ENCODE data around the gene FAM156A. TPM values are rescaled to one million over a fixed set of nuclear protein-coding genes. Genes with fewer than 3 reads are reported as not detected.
"Not testable (repeated sequence)": the region's sequence is repeated elsewhere in the genome, so short reads cannot be mapped to it uniquely, and the experiment has no call there.

FAM156A gene
- total and polyA plus RNA-seq, 8 donors = 17.3 to 50.2 (median 41.0) TPM

DNA sequence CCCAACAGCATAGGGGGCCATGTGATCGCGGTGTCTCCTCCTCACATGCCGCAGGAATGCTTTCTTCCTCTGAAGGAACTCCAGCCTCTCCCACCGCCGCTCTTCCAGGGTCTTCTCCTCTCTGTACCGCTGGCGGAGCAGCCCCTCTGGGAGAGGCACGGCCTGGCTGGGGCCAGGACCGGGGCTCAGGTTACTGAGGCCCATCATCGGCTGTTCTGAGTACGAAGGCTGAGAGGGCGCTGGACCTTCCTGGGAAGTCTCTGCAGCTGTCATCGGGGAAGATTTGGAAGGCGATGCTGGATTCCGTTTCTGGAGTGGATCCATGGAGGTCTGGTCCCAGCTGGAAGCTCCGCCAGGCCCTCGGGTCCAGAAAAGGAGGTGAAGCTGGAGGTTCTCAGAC is 10.1 kb downstream of the FAM156A start:
- ATAC-seq = not testable (repeated sequence)

DNA sequence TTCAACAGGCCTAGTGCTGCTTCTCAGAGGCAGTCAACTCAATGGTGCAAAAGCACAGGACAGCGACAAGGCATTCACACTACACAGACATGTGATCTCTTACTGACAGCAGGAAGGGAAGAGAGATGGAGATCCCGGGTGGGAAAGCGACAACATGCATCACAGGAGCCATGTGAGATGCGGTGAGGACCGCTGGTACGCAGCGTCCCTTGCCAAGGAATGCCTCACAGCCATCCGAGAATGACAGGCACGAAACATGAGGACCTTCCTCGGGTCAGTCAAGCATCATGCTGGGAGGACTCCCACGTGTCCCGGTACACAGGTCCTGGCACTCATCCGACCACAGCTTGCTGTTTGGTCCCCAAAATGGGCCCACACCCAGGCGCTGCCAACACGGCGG is 10.8 kb downstream of the FAM156A start:
- DNase-seq; H3K36me3 ChIP-seq; ATAC-seq; H3K4me3 ChIP-seq; H3K27me3 ChIP-seq; intact Hi-C loops (cut with DNase I); H3K4me1 ChIP-seq; H3K27ac ChIP-seq; H3K9me3 ChIP-seq: not testable (repeated sequence)

More for the DNA sequence above, 10.1 kb downstream of the FAM156A start:
- H3K9me3 ChIP-seq; H3K36me3 ChIP-seq; H3K4me3 ChIP-seq; H3K27ac ChIP-seq; H3K27me3 ChIP-seq; H3K4me1 ChIP-seq; intact Hi-C loops (cut with DNase I); DNase-seq: not testable (repeated sequence)

DNA sequence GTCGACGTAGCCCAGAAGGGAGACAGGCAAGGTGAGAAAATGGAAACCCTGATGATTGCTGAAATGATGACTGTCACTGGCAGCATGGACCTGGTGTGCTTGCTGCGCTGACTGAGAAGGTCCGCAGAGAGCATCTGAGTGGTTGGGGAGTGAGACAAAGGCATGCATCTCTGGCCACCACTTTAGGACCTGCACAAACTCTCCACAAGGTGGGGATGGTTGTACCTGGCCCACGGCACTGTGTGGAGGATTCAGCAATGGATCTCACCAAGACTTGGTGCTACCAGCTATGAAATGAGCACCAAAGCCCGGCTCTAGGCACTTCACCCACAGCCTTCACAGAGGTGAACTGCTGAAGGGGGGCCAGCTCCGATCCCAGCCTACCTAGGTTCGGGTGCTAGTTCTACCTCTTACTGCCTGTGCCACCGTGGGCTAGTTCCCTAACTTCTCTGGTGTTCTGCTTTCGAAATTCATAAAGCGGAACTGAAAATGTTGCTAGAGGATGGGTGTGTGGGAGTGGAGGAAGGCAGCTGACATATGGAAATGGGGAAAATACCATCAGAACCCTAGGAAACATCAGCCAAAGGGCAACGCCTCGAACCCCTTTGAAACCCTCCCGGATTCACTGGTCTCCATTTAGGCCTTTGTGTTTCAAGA is 12.4 kb downstream of the FAM156A start:
- H3K27ac ChIP-seq; H3K4me3 ChIP-seq; H3K4me1 ChIP-seq; H3K9me3 ChIP-seq; H3K27me3 ChIP-seq; DNase-seq; intact Hi-C loops (cut with DNase I); H3K36me3 ChIP-seq: not testable (repeated sequence)
- ATAC-seq = peak; percentile 41

DNA sequence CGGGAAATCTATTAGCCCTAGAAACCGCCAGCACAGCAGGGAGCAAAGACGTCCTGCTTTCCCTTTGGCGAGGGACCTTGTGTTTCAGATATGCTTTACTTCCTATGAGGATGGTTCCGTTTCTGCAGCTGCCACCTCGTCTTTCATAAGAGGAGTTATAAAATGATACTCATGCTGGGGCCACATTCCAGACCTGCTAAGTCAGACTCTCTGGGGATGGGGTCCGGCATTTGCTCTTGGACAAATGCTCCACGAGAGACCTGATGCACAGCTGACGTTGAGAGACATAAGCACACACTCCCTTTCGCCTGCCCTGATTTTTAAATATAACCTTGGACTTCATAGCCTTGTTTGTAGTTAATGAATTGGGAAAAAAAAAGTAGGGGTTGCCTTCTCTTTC is 16.6 kb downstream of the FAM156A start:
- H3K9me3 ChIP-seq; intact Hi-C loops (cut with DNase I); H3K27ac ChIP-seq; H3K27me3 ChIP-seq; H3K36me3 ChIP-seq; H3K4me1 ChIP-seq; ATAC-seq; DNase-seq; H3K4me3 ChIP-seq: not testable (repeated sequence)

DNA sequence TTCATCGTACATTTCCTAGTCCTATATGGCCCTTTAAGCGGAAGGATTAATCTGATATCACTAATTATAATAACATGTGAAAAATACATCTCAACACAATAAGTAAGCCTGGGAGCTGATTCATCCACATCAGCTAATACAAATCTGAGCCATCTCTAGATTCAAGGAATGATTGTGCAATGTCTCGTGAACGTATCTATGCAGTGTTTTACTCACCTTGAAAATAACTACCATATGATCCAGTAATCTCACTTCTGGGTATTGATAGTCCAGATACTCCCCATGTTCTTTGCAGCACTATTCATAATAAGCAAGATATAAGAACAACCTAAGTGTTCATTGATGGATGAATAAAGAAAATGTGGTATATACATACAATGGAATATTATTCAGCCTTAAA is 17.6 kb downstream of the FAM156A start:
- not testable (repeated sequence) for ATAC-seq

DNA sequence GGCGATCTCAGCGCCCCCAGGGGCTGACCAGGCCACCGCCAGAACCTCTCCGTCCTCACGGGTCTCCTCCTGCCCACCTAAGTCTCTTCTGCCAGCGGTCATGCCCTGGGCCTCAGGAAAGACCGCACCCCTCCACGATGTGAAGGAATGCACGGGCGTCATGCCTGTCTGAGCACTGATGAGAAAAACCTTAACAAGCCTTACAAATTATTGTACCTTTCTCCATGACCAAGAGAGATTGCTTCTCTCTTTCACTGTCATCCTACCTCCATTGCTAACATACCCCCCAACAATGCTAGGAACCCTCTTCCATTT is 22.9 kb downstream of the FAM156A start:
- intact Hi-C loops (cut with DNase I); H3K4me1 ChIP-seq; H3K27me3 ChIP-seq; H3K36me3 ChIP-seq; DNase-seq; H3K9me3 ChIP-seq: not testable (repeated sequence)
- ATAC-seq = peak; percentile 15
- H3K27ac ChIP-seq = peak overlapping the region; percentile 91 to 96
- H3K4me3 ChIP-seq = peak overlapping the region; percentile 27 to 45

More for the DNA sequence above, 17.6 kb downstream of the FAM156A start:
- H3K27ac ChIP-seq; H3K4me3 ChIP-seq; DNase-seq; intact Hi-C loops (cut with DNase I); H3K27me3 ChIP-seq; H3K9me3 ChIP-seq; H3K36me3 ChIP-seq; H3K4me1 ChIP-seq: not testable (repeated sequence)

DNA sequence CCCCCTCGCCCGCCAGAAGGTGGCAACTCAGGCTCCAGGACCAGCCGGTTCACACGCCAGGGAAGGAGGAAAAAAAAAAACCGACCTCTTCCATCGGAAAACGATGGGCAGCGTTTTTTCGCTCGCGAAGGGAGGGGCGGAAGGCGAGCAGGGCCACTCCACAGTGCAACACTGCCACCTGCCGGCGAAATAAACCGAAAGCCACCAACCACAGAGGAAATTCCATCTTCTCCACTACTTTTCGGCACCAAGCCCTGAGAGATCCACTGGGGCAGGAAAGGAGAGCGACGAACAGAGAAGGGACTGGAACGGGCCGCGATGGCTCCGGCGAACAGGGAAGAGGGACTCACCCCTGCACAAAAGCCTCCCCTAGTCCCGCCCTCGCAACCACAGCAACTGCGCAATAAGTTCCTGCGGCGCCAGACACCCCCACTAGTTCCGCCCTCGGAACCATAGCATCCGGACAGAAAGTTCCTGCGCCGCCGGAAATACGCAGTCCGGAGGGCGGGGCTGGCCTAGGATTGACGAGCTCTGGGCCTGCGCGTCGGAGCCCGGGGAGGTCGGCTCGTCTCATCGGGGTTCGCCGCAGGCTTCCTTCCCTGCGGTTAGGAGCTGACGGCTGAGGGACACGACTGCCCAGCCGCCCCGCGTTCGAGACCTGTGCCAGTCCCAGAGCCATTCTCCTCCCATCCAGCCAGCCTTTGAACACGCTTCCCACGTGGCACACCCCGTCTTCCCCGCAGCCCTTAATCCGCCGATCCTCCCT is 23.4 kb downstream of the FAM156A start:
- Histone ChIP-seq H3K4me3 (peak overlapping the region; percentile 27 to 45), H3K27ac (peak overlapping the region; percentile 91 to 96), H3K36me3 (no peaks in the 10 kb centered on the region), H3K9me3 (no peaks in the 10 kb centered on the region), H3K27me3 (no peaks in the 10 kb centered on the region), H3K4me1 (peaks cover 0 to 5% of the 10 kb centered on the region in 2 donors)
- DNase-seq = peak; percentile 94 to 97 (median 96)
- intact Hi-C loops (cut with DNase I) = no loop called here
- peak; percentile 98 for ATAC-seq
- TF ChIP-seq, protein P1, sequence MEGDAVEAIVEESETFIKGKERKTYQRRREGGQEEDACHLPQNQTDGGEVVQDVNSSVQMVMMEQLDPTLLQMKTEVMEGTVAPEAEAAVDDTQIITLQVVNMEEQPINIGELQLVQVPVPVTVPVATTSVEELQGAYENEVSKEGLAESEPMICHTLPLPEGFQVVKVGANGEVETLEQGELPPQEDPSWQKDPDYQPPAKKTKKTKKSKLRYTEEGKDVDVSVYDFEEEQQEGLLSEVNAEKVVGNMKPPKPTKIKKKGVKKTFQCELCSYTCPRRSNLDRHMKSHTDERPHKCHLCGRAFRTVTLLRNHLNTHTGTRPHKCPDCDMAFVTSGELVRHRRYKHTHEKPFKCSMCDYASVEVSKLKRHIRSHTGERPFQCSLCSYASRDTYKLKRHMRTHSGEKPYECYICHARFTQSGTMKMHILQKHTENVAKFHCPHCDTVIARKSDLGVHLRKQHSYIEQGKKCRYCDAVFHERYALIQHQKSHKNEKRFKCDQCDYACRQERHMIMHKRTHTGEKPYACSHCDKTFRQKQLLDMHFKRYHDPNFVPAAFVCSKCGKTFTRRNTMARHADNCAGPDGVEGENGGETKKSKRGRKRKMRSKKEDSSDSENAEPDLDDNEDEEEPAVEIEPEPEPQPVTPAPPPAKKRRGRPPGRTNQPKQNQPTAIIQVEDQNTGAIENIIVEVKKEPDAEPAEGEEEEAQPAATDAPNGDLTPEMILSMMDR (IDR thresholded peaks at IDR 0.05) = peak; percentile 76 to 91

DNA sequence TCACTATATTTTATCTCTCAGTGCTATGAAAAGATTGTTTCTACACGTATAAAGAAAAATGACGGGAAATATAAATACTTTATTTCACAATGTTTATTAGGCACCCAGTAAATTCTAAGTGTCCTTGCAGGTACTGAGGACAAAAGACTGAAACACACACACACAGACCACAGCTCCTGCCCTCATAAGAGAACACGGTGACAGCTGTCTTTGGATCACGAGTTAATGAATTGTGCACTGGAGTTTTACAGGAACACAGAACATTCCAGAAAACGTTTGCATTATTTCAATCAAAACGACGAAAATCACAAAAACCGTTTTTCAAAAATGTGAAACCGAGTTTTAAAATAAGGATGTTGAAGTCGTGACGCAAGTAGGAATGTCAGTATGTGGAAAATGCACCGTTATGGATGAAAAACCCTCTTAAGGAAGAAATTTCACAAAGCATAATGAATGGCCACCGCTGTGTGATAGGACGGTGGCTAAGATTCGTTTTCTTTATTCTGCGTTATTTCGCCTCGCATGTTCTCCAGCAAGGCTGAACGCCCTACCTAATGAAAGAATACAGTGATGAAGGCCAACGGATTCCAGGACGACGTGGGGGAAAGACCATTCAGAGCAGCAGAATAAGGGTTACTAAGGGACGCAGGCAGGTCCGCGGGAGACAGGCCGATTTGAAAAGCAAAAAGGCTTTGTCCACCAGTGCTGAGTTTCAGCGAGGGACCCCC is 24.2 kb downstream of the FAM156A start:
- DNase-seq = no peak
- H3K27ac ChIP-seq = peak overlapping the region; percentile 91 to 96
- intact Hi-C loops (cut with DNase I) = no loop called here

More for the DNA sequence above, 24.2 kb downstream of the FAM156A start:
- no peak for ATAC-seq
- H3K9me3 ChIP-seq = no peaks in the 10 kb centered on the region
- peak overlapping the region; percentile 27 to 45 for H3K4me3 ChIP-seq
- H3K36me3 ChIP-seq = no peaks in the 10 kb centered on the region
- TF ChIP-seq, protein P1 (IDR thresholded peaks at IDR 0.05) = no peak
- no peaks in the 10 kb centered on the region for H3K27me3 ChIP-seq
- peaks cover 0 to 5% of the 10 kb centered on the region in 2 donors for H3K4me1 ChIP-seq
